HepG2 (cell line): ENCODE results near the gene ADORA3. TPM values are rescaled to one million over a fixed set of nuclear protein-coding genes. Genes with fewer than 3 reads are reported as not detected.

ENCODE experiments used
- ARID3A ChIP-seq: IDR thresholded peaks from 2 replicates; pipeline ENCODE4 v1.6.1; 2012; ENCODE audit warnings: low read depth, low read length, improper control_type of control experiment
- BATF2 ChIP-seq: sonication (generic); formaldehyde crosslinking; IDR thresholded peaks from 2 replicates; pipeline ENCODE4 v1.8.0; 2022; ENCODE audit warnings: mild to moderate bottlenecking, missing genetic modification reagents, moderate library complexity
- HNRNPLL ChIP-seq: fragments of 200-400 bp; formaldehyde crosslinking; IDR thresholded peaks from 2 replicates; pipeline ENCODE4 v1.6.1; 2017; ENCODE audit warnings: mild to moderate bottlenecking, low read depth, low read length; ENCODE audit not compliant: poor library complexity, severe bottlenecking
- MED13 ChIP-seq: sonication (generic); formaldehyde crosslinking; IDR thresholded peaks from 2 replicates; pipeline ENCODE4 v1.5.0; 2020; ENCODE audit warnings: missing genetic modification reagents
- POLR2G ChIP-seq: fragments of 200-400 bp; formaldehyde crosslinking; IDR thresholded peaks from 2 replicates; pipeline ENCODE4 v1.6.1; 2018; ENCODE audit warnings: mild to moderate bottlenecking, low read depth, low read length, moderate library complexity
- REXO4 ChIP-seq: sonication (generic); formaldehyde crosslinking; IDR thresholded peaks from 2 replicates; pipeline ENCODE4 v1.8.0; 2022; ENCODE audit warnings: missing genetic modification reagents, mild to moderate bottlenecking, borderline replicate concordance
- SKIL ChIP-seq: sonication (generic); formaldehyde crosslinking; IDR thresholded peaks from 2 replicates; pipeline ENCODE4 v1.8.0; 2022; ENCODE audit warnings: missing genetic modification reagents, mild to moderate bottlenecking, moderate library complexity, borderline replicate concordance
- SRSF1 ChIP-seq: fragments of 200-400 bp; formaldehyde crosslinking; optimal IDR thresholded peaks from 2 replicates; pipeline ENCODE3; 2017; ENCODE audit warnings: mild to moderate bottlenecking, low read depth, low read length, moderate library complexity
- TSC22D2 ChIP-seq: sonication (generic); formaldehyde crosslinking; IDR thresholded peaks from 2 replicates; pipeline ENCODE4 v1.5.1; 2020; ENCODE audit warnings: missing genetic modification reagents, mild to moderate bottlenecking, borderline replicate concordance
- YEATS2 ChIP-seq: sonication (generic); formaldehyde crosslinking; IDR thresholded peaks from 2 replicates; pipeline ENCODE4 v1.4.0; 2020; ENCODE audit warnings: missing genetic modification reagents, borderline replicate concordance
- ZNF17 ChIP-seq: sonication (generic); formaldehyde crosslinking; IDR thresholded peaks from 2 replicates; pipeline ENCODE4 v1.5.0; 2020; ENCODE audit warnings: mild to moderate bottlenecking, missing genetic modification reagents
- ZNF503 ChIP-seq: sonication (generic); formaldehyde crosslinking; IDR thresholded peaks from 2 replicates; pipeline ENCODE4 v1.4.0; 2020; ENCODE audit warnings: missing genetic modification reagents
- ZNF510 ChIP-seq: sonication (generic); formaldehyde crosslinking; IDR thresholded peaks from 2 replicates; pipeline ENCODE4 v1.4.0; 2020; ENCODE audit warnings: low read depth, mild to moderate bottlenecking, missing genetic modification reagents
- ZNF570 ChIP-seq: sonication (generic); formaldehyde crosslinking; IDR thresholded peaks from 2 replicates; pipeline ENCODE4 v1.4.0; 2020; ENCODE audit warnings: mild to moderate bottlenecking, missing genetic modification reagents, borderline replicate concordance
- ZNF577 ChIP-seq: sonication (generic); formaldehyde crosslinking; IDR thresholded peaks from 2 replicates; pipeline ENCODE4 v1.4.0; 2020; ENCODE audit warnings: mild to moderate bottlenecking, low read depth, missing genetic modification reagents, borderline replicate concordance
- ZNF629 ChIP-seq: sonication (generic); formaldehyde crosslinking; conservative IDR thresholded peaks from 2 replicates; pipeline ENCODE4 v1.5.0; 2020; ENCODE audit warnings: missing genetic modification reagents
- ZNF7 ChIP-seq: IDR thresholded peaks from 2 replicates; pipeline ENCODE4 v1.6.1; 2016; ENCODE audit warnings: missing biosample characterization, missing genetic modification reagents
- ZNF781 ChIP-seq: sonication (generic); formaldehyde crosslinking; IDR thresholded peaks from 2 replicates; pipeline ENCODE4 v1.5.1; 2020; ENCODE audit warnings: borderline replicate concordance, mild to moderate bottlenecking, missing genetic modification reagents; ENCODE audit errors: not compliant biosample characterization
- ZNF850 ChIP-seq: sonication (generic); formaldehyde crosslinking; conservative IDR thresholded peaks from 2 replicates; pipeline ENCODE4 v1.9.0; 2021; ENCODE audit warnings: mild to moderate bottlenecking, missing genetic modification reagents
- polyA plus RNA-seq, 8 experiments: library from polyadenylated mRNA; depleted of rRNA in 3 of 8; stranded (reverse) in 7 of 8; unstranded in 1 of 8; fragments of >200 nt; fragmentation: Illumina TruSeq in 4 of 8; extraction: Trizol in 4 of 8; gene quantifications; 2 replicates each; pipeline versions ENCODE4 v1.2.1 to v1.2.3, GENCODE V29; 2011 to 2016; ENCODE audit warnings: low read depth in 4 of 8, missing spikeins in 1 of 8, mixed read lengths in 1 of 8; ENCODE audit not compliant: insufficient read depth in 1 of 8
- total RNA-seq, 5 experiments: library from RNA; depleted of rRNA; stranded (reverse); fragments of >200 nt; fragmentation: Illumina TruSeq; extraction: Trizol; gene quantifications; 2 replicates each; pipeline ENCODE4 v1.2.3, GENCODE V29; 2016; ENCODE audit warnings: low read depth in 1 of 5

ADORA3 gene
- total and polyA plus RNA-seq, 2 of the 13 experiments (the other 11 are each of a cell fraction or from before 2014, with no cell fraction given): not detected

- TF ChIP-seq ZNF17 (CRISPR knock-in tag): no peak
- no peak for TF ChIP-seq ZNF570
- no peak for TF ChIP-seq HNRNPLL
- TF ChIP-seq MED13 (CRISPR knock-in tag): no peak
- no peak for TF ChIP-seq YEATS2
- TF ChIP-seq ZNF577 (CRISPR knock-in tag): no peak
- TF ChIP-seq ZNF629: no peak
- no peak for TF ChIP-seq ZNF503 (CRISPR knock-in tag)
- no peak for TF ChIP-seq BATF2
- no peak for TF ChIP-seq ZNF7 (CRISPR knock-in tag)
- TF ChIP-seq SRSF1: no peak
- peak; percentile 80 for TF ChIP-seq ARID3A
- no peak for TF ChIP-seq SKIL
- no peak for TF ChIP-seq ZNF850 (CRISPR knock-in tag)
- no peak for TF ChIP-seq ZNF781
- no peak for TF ChIP-seq TSC22D2 (CRISPR knock-in tag)
- peak; percentile 68 for TF ChIP-seq POLR2G
- TF ChIP-seq ZNF510 (CRISPR knock-in tag): no peak
- TF ChIP-seq REXO4 (CRISPR knock-in tag): no peak
These were observed 32.1 kb upstream of the ADORA3 start (continued) for GRCh38 chr1:111535256-111536191.
